Neural crest cell (in vitro differentiated cells): ENCODE results near the gene RBPJ. TPM values are rescaled to one million over a fixed set of nuclear protein-coding genes. Genes with fewer than 3 reads are reported as not detected.

ENCODE experiments used
- DNase-seq: peaks from one replicate; pipeline ENCODE4 v3.0.0; 2021; ENCODE audit warnings: low read depth, mixed read lengths, low spot score
- H3K27ac Mint-ChIP-seq: one replicate; pipeline ENCODE4 v1.8.0; 2021; ENCODE audit warnings: mild to moderate bottlenecking, mixed read lengths; ENCODE audit not compliant: unreplicated experiment
- H3K27me3 Mint-ChIP-seq: 2 replicates; pipeline ENCODE4 v1.8.0; 2021; ENCODE audit warnings: low read depth, mild to moderate bottlenecking, mixed read lengths
- H3K36me3 Mint-ChIP-seq: 2 replicates; pipeline ENCODE4 v1.8.0; 2021; ENCODE audit warnings: low read depth, mild to moderate bottlenecking, mixed read lengths
- H3K4me1 Mint-ChIP-seq: 2 replicates; pipeline ENCODE4 v1.8.0; 2021; ENCODE audit warnings: mixed read lengths
- H3K4me3 Mint-ChIP-seq: one replicate; pipeline ENCODE4 v1.8.0; 2021; ENCODE audit warnings: mild to moderate bottlenecking, mixed read lengths
- H3K9me3 Mint-ChIP-seq: 2 replicates; pipeline ENCODE4 v1.8.0; 2021; ENCODE audit warnings: mixed read lengths
- CTCF ChIP-seq: fragments of 200-600 bp; sonication (generic); conservative IDR thresholded peaks from 2 replicates; pipeline ENCODE4 v1.5.0; 2021; ENCODE audit warnings: antibody characterized with exemption, mild to moderate bottlenecking
- total RNA-seq: library from RNA; stranded (reverse); gene quantifications from 2 replicates; pipeline ENCODE4 v1.2.1, GENCODE V29; 2021

RBPJ gene
- total RNA-seq, 1 donor from 2014 or later: 76.4 TPM

- Mint-ChIP-seq H3K27ac (no peak overlapping the region), H3K4me1 (peaks cover 22% of the 10 kb centered on the region), H3K27me3 (peaks cover 3% of the 10 kb centered on the region), H3K9me3 (no peaks in the 10 kb centered on the region), H3K4me3 (no peak overlapping the region), H3K36me3 (no peaks in the 10 kb centered on the region)
- TF ChIP-seq CTCF: no peak
- DNase-seq: no peak
Measured at GRCh38 chr4:26482508-26483462, 162.0 kb downstream of the RBPJ start.

- H3K9me3 Mint-ChIP-seq: no peaks in the 10 kb centered on the region
- H3K27ac Mint-ChIP-seq: no peak overlapping the region
- peaks cover 18% of the 10 kb centered on the region for H3K4me1 Mint-ChIP-seq
- H3K27me3 Mint-ChIP-seq: peaks cover 5% of the 10 kb centered on the region
- H3K36me3 Mint-ChIP-seq: no peaks in the 10 kb centered on the region
- no peak for DNase-seq
- TF ChIP-seq CTCF: no peak
- no peak overlapping the region for H3K4me3 Mint-ChIP-seq
Measured at GRCh38 chr4:26484032-26484515, 163.3 kb downstream of the RBPJ start.

GRCh38 chr4:26484516-26484915, 163.7 kb downstream of the RBPJ start:
- H3K27me3 Mint-ChIP-seq: peaks cover 9% of the 10 kb centered on the region

More at GRCh38 chr4:26484516-26484915, 163.7 kb downstream of the RBPJ start:
- Mint-ChIP-seq H3K36me3 (no peaks in the 10 kb centered on the region), H3K4me3 (no peak overlapping the region), H3K27ac (no peak overlapping the region), H3K9me3 (no peaks in the 10 kb centered on the region), H3K4me1 (peaks cover 15% of the 10 kb centered on the region)
- TF ChIP-seq CTCF: no peak
- DNase-seq: no peak

Other genes with a start within 250 kb of the RBPJ start
- not detected in 2 replicates for gene CCKAR, start 169.5 kb downstream of the RBPJ start, total RNA-seq